HT-29 (cell line): ENCODE measurements around the gene ERMN. TPM values are rescaled to one million over a fixed set of nuclear protein-coding genes. Genes with fewer than 3 reads are reported as not detected.

ENCODE experiments used
- DNase-seq: peaks from one replicate; pipeline ENCODE4 v3.0.0-alpha.2; 2015; ENCODE audit warnings: low spot score
- total RNA-seq: library from RNA; depleted of rRNA; stranded (reverse); fragments of >200 nt; shearing (Covaris generic); gene quantifications from 2 replicates; pipeline ENCODE4 v1.2.3, GENCODE V29; 2014

Gene ERMN
- total RNA-seq, 1 experiment from 2014 or later = not detected

- DNase-seq = peak; percentile 36
These were observed 3.9 kb upstream of the ERMN start for GRCh38 chr2:157329524-157329923.

GRCh38 chr2:157327621-157328500 lies 2.2 kb upstream of the ERMN start:
- peak; percentile 89 for DNase-seq

- no peak for DNase-seq
These were observed 1.6 kb upstream of the ERMN start for GRCh38 chr2:157327200-157327599.

GRCh38 chr2:157326698-157327097 lies 1.1 kb upstream of the ERMN start:
- DNase-seq = no peak

- DNase-seq = no peak
These were observed 1.2 kb downstream of the ERMN start for GRCh38 chr2:157324331-157324843.

GRCh38 chr2:157322432-157322831 lies 3.2 kb downstream of the ERMN start:
- no peak for DNase-seq

GRCh38 chr2:157321466-157321865 lies 4.2 kb downstream of the ERMN start:
- DNase-seq = no peak

GRCh38 chr2:157320409-157320808 lies 5.2 kb downstream of the ERMN start:
- DNase-seq = no peak

GRCh38 chr2:157319795-157320194 lies 5.8 kb downstream of the ERMN start:
- DNase-seq = no peak

GRCh38 chr2:157318884-157319283 lies 6.7 kb downstream of the ERMN start:
- DNase-seq = no peak

- DNase-seq = no peak
These were observed 9.7 kb downstream of the ERMN start for GRCh38 chr2:157315901-157316300.

GRCh38 chr2:157312866-157313486 lies 12.6 kb downstream of the ERMN start:
- no peak for DNase-seq

- DNase-seq = no peak
These were observed 13.9 kb downstream of the ERMN start for GRCh38 chr2:157311706-157312105.

- no peak for DNase-seq
These were observed 15.7 kb downstream of the ERMN start for GRCh38 chr2:157309878-157310277.

- no peak for DNase-seq
These were observed 18.6 kb downstream of the ERMN start for GRCh38 chr2:157307021-157307420.

- no peak for DNase-seq
These were observed 19.9 kb downstream of the ERMN start for GRCh38 chr2:157305723-157306110.

GRCh38 chr2:157304811-157305722 lies 20.6 kb downstream of the ERMN start:
- DNase-seq = no peak

- DNase-seq = no peak
These were observed 22.0 kb downstream of the ERMN start for GRCh38 chr2:157303612-157304011.

- DNase-seq = peak; percentile 76
These were observed 23.0 kb downstream of the ERMN start for GRCh38 chr2:157302492-157303099.

GRCh38 chr2:157301307-157301706 lies 24.3 kb downstream of the ERMN start:
- DNase-seq = no peak

- DNase-seq = no peak
These were observed 28.7 kb downstream of the ERMN start for GRCh38 chr2:157296958-157297357.
